B cell (primary cell): Measurements from ENCODE around the gene SHMT2. TPM values are rescaled to one million over a fixed set of nuclear protein-coding genes. Genes with fewer than 3 reads are reported as not detected.

Experiments
- ATAC-seq: fragments of 200-7000 bp; cut with Tn5 transposase; one replicate; pipeline ENCODE4 v1.10.0; 2021; ENCODE audit warnings: low read depth, mild to moderate bottlenecking, moderate number of reproducible peaks, moderate library complexity
- CTCF ChIA-PET: fragments of 350-600 bp; sonication (Branson Sonifier 250); formaldehyde crosslinking; loops from one replicate; lab custom pipeline; 2021; ENCODE audit warnings: antibody characterized with exemption, inconsistent platforms; lab: Charles Lee
- POLR2A ChIA-PET: fragments of 350-600 bp; sonication (Branson Sonifier 250); formaldehyde crosslinking; loops from one replicate; lab custom pipeline; 2021; ENCODE audit warnings: antibody characterized with exemption; lab: Charles Lee
- DNase-seq: peaks from one replicate; pipeline ENCODE4 v3.0.0; 2013
- H2AFZ ChIP-seq: 2 replicates; pipeline ENCODE4 v1.6.1; 2012; ENCODE audit warnings: mild to moderate bottlenecking, low read depth, low read length; ENCODE audit not compliant: insufficient read depth, poor library complexity, severe bottlenecking
- H3K27ac ChIP-seq, 2 donors: 1 replicate in 1 of 2; 2 replicates in 1 of 2; pipeline ENCODE4 v1.5.1; 2012 to 2013; ENCODE audit warnings: low read length in 2 of 2, mild to moderate bottlenecking in 2 of 2, moderate library complexity in 1 of 2
- H3K27me3 ChIP-seq, 4 experiments: fragments of 200-600 bp in 1 of 4; sonication (generic) in 1 of 4; replicated peaks in 1 of 4; 1 replicate in 2 of 4; 2 replicates in 2 of 4; pipeline versions ENCODE4 v1.6.1 to v1.7.0; 2013 to 2016; ENCODE audit warnings: low read length in 3 of 4, mild to moderate bottlenecking in 2 of 4, mixed read lengths in 1 of 4, moderate library complexity in 1 of 4; ENCODE audit not compliant: insufficient read depth in 4 of 4, control insufficient read depth in 3 of 4; ENCODE audit errors: control extremely low read depth in 1 of 4
- H3K36me3 ChIP-seq, 2 experiments: replicated peaks in 1 of 2; 1 replicate in 1 of 2; 2 replicates in 1 of 2; pipeline versions ENCODE4 v1.6.1 to v1.7.1; 2013; ENCODE audit warnings: low read length in 1 of 2; ENCODE audit not compliant: insufficient read depth in 2 of 2, control insufficient read depth in 1 of 2; ENCODE audit errors: control extremely low read depth in 1 of 2, extremely low read depth in 1 of 2
- H3K4me1 ChIP-seq, 2 donors: fragments of 200-600 bp in 1 of 2; sonication (generic) in 1 of 2; 1 replicate in 1 of 2; 2 replicates in 1 of 2; pipeline versions ENCODE4 v1.5.1 to v1.6.1; 2013 to 2017; ENCODE audit warnings: low read length in 2 of 2; ENCODE audit not compliant: control insufficient read depth in 2 of 2, insufficient read depth in 2 of 2
- H3K4me2 ChIP-seq: replicated peaks from 2 replicates; pipeline ENCODE3; 2012; ENCODE audit warnings: mild to moderate bottlenecking, low read depth, low read length; ENCODE audit not compliant: poor library complexity, severe bottlenecking
- H3K4me3 ChIP-seq, 5 experiments: fragments of 200-600 bp in 1 of 5; sonication (generic) in 1 of 5; 1 replicate in 3 of 5; 2 replicates in 2 of 5; pipeline versions ENCODE4 v1.5.1 to v1.7.0; 2011 to 2016; ENCODE audit warnings: low read length in 4 of 5, mild to moderate bottlenecking in 4 of 5, low read depth in 2 of 5, control low read depth in 1 of 5, moderate library complexity in 1 of 5; ENCODE audit not compliant: insufficient read depth in 1 of 5; ENCODE audit errors: control extremely low read depth in 1 of 5, extremely low read depth in 1 of 5
- H3K79me2 ChIP-seq: fragments of 200-600 bp; sonication (generic); one replicate; pipeline ENCODE4 v1.6.0; 2016; ENCODE audit warnings: low read length; ENCODE audit not compliant: control insufficient read depth, insufficient read depth
- H3K9ac ChIP-seq: fragments of 200-600 bp; sonication (generic); 2 replicates; pipeline ENCODE4 v1.6.1; 2017; ENCODE audit warnings: mild to moderate bottlenecking, low read length, moderate library complexity
- H3K9me3 ChIP-seq, 3 donors: one replicate each; pipeline versions ENCODE4 v1.6.1 to v1.7.1; 2013; ENCODE audit warnings: low read length in 2 of 3; ENCODE audit not compliant: control insufficient read depth in 2 of 3, insufficient read depth in 1 of 3; ENCODE audit errors: control extremely low read depth in 1 of 3
- H4K20me1 ChIP-seq: 2 replicates; pipeline ENCODE4 v1.6.0; 2012; ENCODE audit warnings: mild to moderate bottlenecking, low read length; ENCODE audit not compliant: insufficient read depth, control insufficient read depth, poor library complexity, severe bottlenecking
- H3K27ac Mint-ChIP-seq: one replicate; pipeline ENCODE4 v1.8.0; 2021; ENCODE audit warnings: mixed read lengths
- H3K27me3 Mint-ChIP-seq: one replicate; pipeline ENCODE4 v1.8.0; 2021; ENCODE audit warnings: mixed read lengths
- H3K4me1 Mint-ChIP-seq: one replicate; pipeline ENCODE4 v1.8.0; 2021; ENCODE audit warnings: mixed read lengths
- H3K4me3 Mint-ChIP-seq: one replicate; pipeline ENCODE4 v1.8.0; 2021; ENCODE audit warnings: mixed read lengths
- H3K9me3 Mint-ChIP-seq: one replicate; pipeline ENCODE4 v1.8.0; 2022; ENCODE audit warnings: mixed read lengths; ENCODE audit not compliant: insufficient read depth
- CTCF ChIP-seq: fragments of 200-600 bp; IDR thresholded peaks from one replicate; pipeline ENCODE4 v1.8.0; 2022; ENCODE audit warnings: antibody characterized with exemption, mild to moderate bottlenecking
- EZH2 ChIP-seq: IDR thresholded peaks from 2 replicates; pipeline ENCODE4 v1.6.1; 2012; ENCODE audit warnings: borderline replicate concordance, low read depth, mild to moderate bottlenecking, moderate library complexity, low read length; ENCODE audit not compliant: insufficient read depth, poor library complexity, severe bottlenecking
- WGBS: methylation state at CpG from one replicate; pipeline ENCODE4 v1.1.5; 2013; ENCODE audit warnings: missing lambda C conversion rate; ENCODE audit not compliant: insufficient coverage; 5-methylcytosine and 5-hydroxymethylcytosine counted together
- intact Hi-C: fragments of 100-400 bp; cut with micrococcal nuclease; formaldehyde crosslinking; loops from one replicate; pipeline ENCODE4 v1.10.0; 2022
- polyA plus RNA-seq: library from polyadenylated mRNA; depleted of rRNA; stranded (reverse); fragments of >200 nt; gene quantifications from 2 replicates; pipeline ENCODE4 v1.2.3, GENCODE V29; 2012
- total RNA-seq, 2 donors: library from RNA; stranded (reverse); fragments of 120-200 nt in 1 of 2; gene quantifications; 1 replicate in 1 of 2; 2 replicates in 1 of 2; pipeline versions ENCODE4 v1.2.3 to v1.2.4, GENCODE V29; 2013 to 2022

Gene SHMT2
- total and polyA plus RNA-seq, 2 donors (not counting 1 experiment from before 2014, with no cell fraction given), result 166 to 236 TPM

GRCh38 chr12:57219993-57220754 lies 9.3 kb upstream of the SHMT2 start:
- H3K27ac ChIP-seq, result no peak overlapping the region
- H3K27me3 ChIP-seq, result peaks cover 0 to 93% (median 60%) of the 10 kb centered on the region in 4 experiments
- no peak overlapping the region for H3K4me3 ChIP-seq
- peaks cover 5% of the 10 kb centered on the region for H3K79me2 ChIP-seq
- no peaks in the 10 kb centered on the region for H3K9me3 Mint-ChIP-seq
- H3K9me3 ChIP-seq, result peaks cover 0 to 50% (median 0%) of the 10 kb centered on the region in 3 donors
- no peak overlapping the region for H3K4me2 ChIP-seq
- H3K9ac ChIP-seq, result no peak overlapping the region
- peaks cover 80 to 82% of the 10 kb centered on the region in 2 donors for H3K4me1 ChIP-seq
- ATAC-seq (no peak), DNase-seq (no peak)
- ChIA-PET POLR2A (interaction anchor here (1.0 kb wide), 1 partner anchor 9 kb away, joined by 4 read pairs; the partner anchor contains the start of gene SHMT2), CTCF (interaction anchor here (8.8 kb wide), 1 partner anchor 17 kb away, joined by 838 read pairs; the partner anchor contains the start of genes SHMT2 and STAC3)
- no peak overlapping the region for H2AFZ ChIP-seq
- WGBS, result 21% methylated on average over 2 of the region's 38 CpGs
- intact Hi-C loops, result no loop called here
- H3K27ac Mint-ChIP-seq, result no peak overlapping the region
- peaks cover 61% of the 10 kb centered on the region for H3K27me3 Mint-ChIP-seq
- TF ChIP-seq EZH2 (peak; percentile 2), CTCF (no peak)
- no peak overlapping the region for H3K4me3 Mint-ChIP-seq
- H4K20me1 ChIP-seq, result peaks cover 30% of the 10 kb centered on the region
- no peaks in the 10 kb centered on the region for H3K36me3 ChIP-seq
- peaks cover 70% of the 10 kb centered on the region for H3K4me1 Mint-ChIP-seq

- no peaks in the 10 kb centered on the region for H3K36me3 ChIP-seq
- DNase-seq (no peak), ATAC-seq (no peak)
- intact Hi-C loops, result no loop called here
- Mint-ChIP-seq H3K27me3 (peaks cover 62% of the 10 kb centered on the region), H3K4me1 (peaks cover 69% of the 10 kb centered on the region), H3K27ac (no peak overlapping the region), H3K9me3 (no peaks in the 10 kb centered on the region), H3K4me3 (no peak overlapping the region)
- no peak overlapping the region for H3K27ac ChIP-seq
- H3K27me3 ChIP-seq, result peaks cover 0 to 93% (median 62%) of the 10 kb centered on the region in 4 experiments
- H3K4me1 ChIP-seq, result peaks cover 80 to 82% of the 10 kb centered on the region in 2 donors
- H3K9ac ChIP-seq, result no peak overlapping the region
- H3K4me2 ChIP-seq, result peak overlapping the region; percentile 38
- H2AFZ ChIP-seq, result no peak overlapping the region
- H3K79me2 ChIP-seq, result peaks cover 5% of the 10 kb centered on the region
- no peak overlapping the region for H3K4me3 ChIP-seq
- ChIA-PET POLR2A (no interaction called here), CTCF (interaction anchor here (1.1 kb wide), 1 partner anchor 18 kb away, joined by 5 read pairs; no protein-coding TSS in a partner anchor)
- peaks cover 0 to 56% (median 0%) of the 10 kb centered on the region in 3 donors for H3K9me3 ChIP-seq
- H4K20me1 ChIP-seq, result peaks cover 30% of the 10 kb centered on the region
- WGBS, result 46% methylated on average over 1 of the region's 1 CpG
- no peak for TF ChIP-seq CTCF
- no peak for TF ChIP-seq EZH2
Observed at GRCh38 chr12:57220770-57221168, 8.7 kb upstream of the SHMT2 start.
